ENCODE measurements around the gene PRAME.

The PRAME gene

DNA sequence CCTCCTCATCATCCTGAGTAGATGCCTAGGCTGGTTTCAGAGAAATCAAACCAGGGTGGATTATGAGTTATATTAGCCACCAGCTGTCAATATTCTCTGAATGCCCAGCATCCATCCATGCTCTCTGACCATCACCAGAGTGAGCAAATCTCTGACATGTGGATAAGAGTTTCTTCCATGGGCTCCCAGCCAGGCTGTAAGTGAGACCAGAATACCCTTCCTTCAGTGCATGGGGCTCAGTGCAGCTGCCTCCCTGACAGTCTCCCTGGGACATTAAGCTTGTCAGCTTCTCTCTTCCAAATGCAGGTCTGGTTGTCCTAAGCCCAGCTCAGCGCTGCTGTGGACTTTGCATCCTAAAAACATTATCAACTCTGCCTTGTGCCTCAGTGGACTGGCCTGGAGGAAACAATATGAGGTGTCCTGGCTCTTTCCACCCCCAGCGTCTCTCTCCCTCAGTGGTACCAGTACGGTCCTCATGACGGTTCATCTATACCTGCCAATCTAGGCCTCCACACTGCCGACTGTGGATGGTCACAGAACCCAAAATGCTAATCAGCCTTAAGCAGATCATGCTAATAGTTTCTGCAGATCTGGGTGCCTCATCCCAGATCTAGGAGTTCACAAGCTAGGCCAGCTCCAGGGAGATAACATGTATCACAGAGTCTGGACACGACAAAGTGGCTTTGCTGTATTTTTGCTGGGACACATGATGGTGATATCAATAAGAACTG is 41.6 kb upstream of the PRAME start:
- Histone ChIP-seq H3K4me2 (ENCODE audit: low read length) (no peak overlapping the region), H2BK120ac (ENCODE audit: low read depth, low read length) (no peak overlapping the region), H3K18ac (ENCODE audit: low read length) (no peak overlapping the region), H3K9ac (ENCODE audit: low read length) (no peak overlapping the region), H3K23ac (ENCODE audit: low read length) (no peak overlapping the region), H3K27ac (ENCODE audit: low read depth, low read length) (no peak overlapping the region), H2AK5ac (ENCODE audit: low read length) (no peak overlapping the region), H4K8ac (ENCODE audit: low read depth, low read length) (no peak overlapping the region), H3K36me3 (ENCODE audit: control insufficient read depth, insufficient read depth, low read length) (no peaks in the 10 kb centered on the region), H2BK5ac (ENCODE audit: low read length) (no peak overlapping the region), H3K79me1 (ENCODE audit: low read length) (no peaks in the 10 kb centered on the region), H2BK15ac (replicated peaks; ENCODE audit: low read depth) (no peak overlapping the region), H3K4me1 (ENCODE audit: control insufficient read depth, low read depth, low read length) (no peaks in the 10 kb centered on the region), H3K4ac (ENCODE audit: low read depth, low read length) (no peak overlapping the region), H3K4me3 (ENCODE audit: low read length) (no peak overlapping the region), H4K5ac (ENCODE audit: low read length) (no peak overlapping the region), H3K27me3 (ENCODE audit: insufficient read depth, low read length, poor library complexity) (no peaks in the 10 kb centered on the region), H3K79me2 (ENCODE audit: control insufficient read depth, insufficient read depth, low read length) (no peaks in the 10 kb centered on the region), H3K56ac (ENCODE audit: low read length) (no peak overlapping the region)
- DNase-seq: no peak
- no CpG with 5 or more reads among the region's 6 CpGs for WGBS (ENCODE audit: extremely low coverage, insufficient coverage, low lambda C conversion rate)

DNA sequence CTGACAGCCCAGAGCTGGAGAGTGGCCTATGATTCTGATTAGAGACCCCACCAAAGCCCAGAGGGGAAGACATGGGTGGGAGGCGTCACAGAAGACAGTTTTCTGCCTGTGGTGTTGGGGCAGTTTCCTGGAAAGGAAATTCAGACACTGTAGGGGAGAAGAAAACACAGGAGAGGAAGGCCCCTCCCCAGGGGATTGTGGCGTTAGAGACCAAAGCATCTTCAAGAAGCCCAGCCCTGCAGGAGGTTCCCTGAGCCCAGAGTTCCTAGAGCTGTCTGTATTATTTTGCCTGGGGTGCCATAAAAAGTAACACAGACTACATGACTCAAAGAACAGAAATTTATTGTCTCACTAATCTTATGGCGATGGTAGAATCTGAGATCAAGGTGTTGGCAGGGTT is 40.2 kb upstream of the PRAME start:
- H2BK15ac ChIP-seq (replicated peaks; ENCODE audit: low read depth): no peak overlapping the region
- no peaks in the 10 kb centered on the region for H3K4me1 ChIP-seq (ENCODE audit: control insufficient read depth, low read depth, low read length)
- no peak overlapping the region for H2BK5ac ChIP-seq (ENCODE audit: low read length)
- no CpG with 5 or more reads among the region's 3 CpGs for WGBS (ENCODE audit: extremely low coverage, insufficient coverage, low lambda C conversion rate)
- no peak overlapping the region for H3K4ac ChIP-seq (ENCODE audit: low read depth, low read length)
- no peaks in the 10 kb centered on the region for H3K79me1 ChIP-seq (ENCODE audit: low read length)
- H3K27ac ChIP-seq (ENCODE audit: low read depth, low read length): no peak overlapping the region
- H3K27me3 ChIP-seq (ENCODE audit: insufficient read depth, low read length, poor library complexity): no peaks in the 10 kb centered on the region
- no peaks in the 10 kb centered on the region for H3K79me2 ChIP-seq (ENCODE audit: control insufficient read depth, insufficient read depth, low read length)
- H2BK120ac ChIP-seq (ENCODE audit: low read depth, low read length): no peak overlapping the region
- no peak overlapping the region for H4K8ac ChIP-seq (ENCODE audit: low read depth, low read length)
- no peak overlapping the region for H3K18ac ChIP-seq (ENCODE audit: low read length)
- H4K5ac ChIP-seq (ENCODE audit: low read length): no peak overlapping the region
- H3K56ac ChIP-seq (ENCODE audit: low read length): no peak overlapping the region
- no peak for DNase-seq
- no peaks in the 10 kb centered on the region for H3K36me3 ChIP-seq (ENCODE audit: control insufficient read depth, insufficient read depth, low read length)
- H3K4me2 ChIP-seq (ENCODE audit: low read length): no peak overlapping the region
- no peak overlapping the region for H3K4me3 ChIP-seq (ENCODE audit: low read length)
- no peak overlapping the region for H2AK5ac ChIP-seq (ENCODE audit: low read length)
- H3K9ac ChIP-seq (ENCODE audit: low read length): no peak overlapping the region
- H3K23ac ChIP-seq (ENCODE audit: low read length): no peak overlapping the region

- H3K23ac ChIP-seq (ENCODE audit: low read length): no peak overlapping the region
- H3K27me3 ChIP-seq (ENCODE audit: insufficient read depth, low read length, poor library complexity): no peaks in the 10 kb centered on the region
Measured at GRCh38 chr22:22598144-22598543, 39.1 kb upstream of the PRAME start.

DNA sequence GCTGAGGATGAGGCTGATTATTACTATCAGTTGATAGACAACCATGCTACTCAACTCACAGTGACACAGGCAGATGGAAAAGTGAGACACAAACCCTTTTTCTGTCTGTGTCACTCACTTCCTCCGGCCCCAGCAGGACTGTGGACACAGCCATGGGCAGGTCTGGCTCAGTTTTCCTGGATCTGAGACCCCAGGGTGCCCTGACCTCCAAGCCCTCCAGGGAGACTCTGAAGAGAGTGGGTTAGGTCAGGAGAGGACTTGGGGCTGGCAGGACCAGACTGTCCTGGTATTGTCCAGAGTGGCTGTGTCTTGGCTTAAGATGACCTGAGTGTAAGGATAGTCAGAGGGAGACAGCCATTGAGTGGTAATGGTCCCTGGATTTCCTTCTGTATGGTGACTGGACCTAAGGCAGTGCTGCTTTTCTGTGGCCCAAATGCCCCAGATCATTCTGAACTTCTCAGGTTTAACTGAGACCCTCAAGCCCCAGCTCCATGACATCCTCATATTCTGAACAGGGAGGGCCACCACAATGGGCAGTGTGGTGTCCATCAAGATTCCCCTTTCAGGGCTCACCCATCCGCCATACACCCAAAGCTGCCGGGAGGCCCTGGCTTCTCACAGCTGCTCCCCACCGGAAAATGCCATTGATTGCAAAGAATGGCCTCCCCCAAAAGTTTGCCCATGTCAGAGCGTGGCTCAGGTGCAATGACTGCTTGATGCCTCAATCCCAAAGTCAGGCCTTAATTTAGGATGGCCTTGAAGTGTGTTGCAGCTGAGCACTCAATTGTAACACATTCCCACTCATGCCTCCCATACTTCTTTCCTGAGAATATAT is 36.2 kb upstream of the PRAME start:
- no peak overlapping the region for H2BK15ac ChIP-seq (replicated peaks; ENCODE audit: low read depth)
- H3K56ac ChIP-seq (ENCODE audit: low read length): no peak overlapping the region
- no peak overlapping the region for H4K8ac ChIP-seq (ENCODE audit: low read depth, low read length)
- no peaks in the 10 kb centered on the region for H3K4me1 ChIP-seq (ENCODE audit: control insufficient read depth, low read depth, low read length)
- no peak overlapping the region for H3K23ac ChIP-seq (ENCODE audit: low read length)
- no peak overlapping the region for H3K27ac ChIP-seq (ENCODE audit: low read depth, low read length)
- H3K36me3 ChIP-seq (ENCODE audit: control insufficient read depth, insufficient read depth, low read length): no peaks in the 10 kb centered on the region
- no peak overlapping the region for H2AK5ac ChIP-seq (ENCODE audit: low read length)
- H3K27me3 ChIP-seq (ENCODE audit: insufficient read depth, low read length, poor library complexity): no peaks in the 10 kb centered on the region
- no peak overlapping the region for H3K9ac ChIP-seq (ENCODE audit: low read length)
- H3K79me1 ChIP-seq (ENCODE audit: low read length): no peaks in the 10 kb centered on the region
- H4K5ac ChIP-seq (ENCODE audit: low read length): no peak overlapping the region
- no peak for DNase-seq
- H3K4me2 ChIP-seq (ENCODE audit: low read length): no peak overlapping the region
- no peak overlapping the region for H3K4ac ChIP-seq (ENCODE audit: low read depth, low read length)
- no peak overlapping the region for H2BK120ac ChIP-seq (ENCODE audit: low read depth, low read length)
- H3K79me2 ChIP-seq (ENCODE audit: control insufficient read depth, insufficient read depth, low read length): no peaks in the 10 kb centered on the region
- no peak overlapping the region for H3K4me3 ChIP-seq (ENCODE audit: low read length)
- H3K18ac ChIP-seq (ENCODE audit: low read length): no peak overlapping the region
- WGBS (ENCODE audit: extremely low coverage, insufficient coverage, low lambda C conversion rate): no CpG with 5 or more reads among the region's 5 CpGs
- no peak overlapping the region for H2BK5ac ChIP-seq (ENCODE audit: low read length)

More at GRCh38 chr22:22598144-22598543, 39.1 kb upstream of the PRAME start:
- Histone ChIP-seq H3K79me1 (ENCODE audit: low read length) (no peaks in the 10 kb centered on the region), H2AK5ac (ENCODE audit: low read length) (no peak overlapping the region), H2BK120ac (ENCODE audit: low read depth, low read length) (no peak overlapping the region), H3K27ac (ENCODE audit: low read depth, low read length) (no peak overlapping the region), H3K79me2 (ENCODE audit: control insufficient read depth, insufficient read depth, low read length) (no peaks in the 10 kb centered on the region), H2BK15ac (replicated peaks; ENCODE audit: low read depth) (no peak overlapping the region), H3K36me3 (ENCODE audit: control insufficient read depth, insufficient read depth, low read length) (no peaks in the 10 kb centered on the region), H4K5ac (ENCODE audit: low read length) (no peak overlapping the region), H3K4ac (ENCODE audit: low read depth, low read length) (no peak overlapping the region), H4K8ac (ENCODE audit: low read depth, low read length) (no peak overlapping the region), H3K4me2 (ENCODE audit: low read length) (no peak overlapping the region), H3K18ac (ENCODE audit: low read length) (no peak overlapping the region), H3K4me3 (ENCODE audit: low read length) (no peak overlapping the region), H3K9ac (ENCODE audit: low read length) (no peak overlapping the region), H3K4me1 (ENCODE audit: control insufficient read depth, low read depth, low read length) (no peaks in the 10 kb centered on the region), H2BK5ac (ENCODE audit: low read length) (no peak overlapping the region), H3K56ac (ENCODE audit: low read length) (no peak overlapping the region)
- WGBS (ENCODE audit: extremely low coverage, insufficient coverage, low lambda C conversion rate): no CpG with 5 or more reads among the region's 5 CpGs
- no peak for DNase-seq

DNA sequence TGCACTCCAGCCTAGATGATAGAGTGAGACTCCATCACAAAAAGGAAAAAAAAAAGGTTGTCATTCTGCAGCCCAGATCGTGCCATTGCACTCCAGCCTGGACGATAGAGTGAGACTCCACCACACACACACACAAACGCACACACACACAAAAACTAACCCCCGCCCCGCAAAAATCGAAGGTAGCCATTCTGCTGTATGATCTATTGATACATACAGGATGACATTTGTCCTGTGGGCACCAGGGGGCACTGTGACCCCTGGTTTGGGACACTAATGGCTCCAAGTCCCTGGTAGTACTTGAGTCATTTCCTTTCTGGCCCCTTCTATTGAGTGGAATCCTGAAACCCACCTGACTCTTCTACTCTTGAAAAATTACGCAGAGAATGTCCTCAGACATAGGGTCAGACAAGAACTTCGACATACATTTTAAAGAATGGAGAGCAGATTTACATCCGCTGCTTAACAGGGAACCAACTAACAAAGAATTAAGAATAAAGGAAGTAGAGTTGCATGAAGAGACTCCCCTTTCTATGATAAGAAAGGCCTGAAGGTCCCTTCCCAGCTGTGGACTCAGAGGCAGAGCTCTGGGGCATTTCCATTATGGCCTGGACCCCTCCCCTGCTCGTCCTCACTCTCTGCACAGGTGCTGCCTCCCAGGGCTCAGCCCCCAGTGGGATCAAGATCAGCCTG is 35.0 kb upstream of the PRAME start:
- H3K9ac ChIP-seq (ENCODE audit: low read length): no peak overlapping the region
- no CpG with 5 or more reads among the region's 10 CpGs for WGBS (ENCODE audit: extremely low coverage, insufficient coverage, low lambda C conversion rate)
- H3K4me3 ChIP-seq (ENCODE audit: low read length): no peak overlapping the region
- no peak overlapping the region for H4K8ac ChIP-seq (ENCODE audit: low read depth, low read length)
- peak; percentile 72 for DNase-seq
- no peak overlapping the region for H3K4ac ChIP-seq (ENCODE audit: low read depth, low read length)
- H2BK120ac ChIP-seq (ENCODE audit: low read depth, low read length): no peak overlapping the region
- no peaks in the 10 kb centered on the region for H3K27me3 ChIP-seq (ENCODE audit: insufficient read depth, low read length, poor library complexity)
- no peaks in the 10 kb centered on the region for H3K79me1 ChIP-seq (ENCODE audit: low read length)
- H3K36me3 ChIP-seq (ENCODE audit: control insufficient read depth, insufficient read depth, low read length): no peaks in the 10 kb centered on the region
- no peak overlapping the region for H4K5ac ChIP-seq (ENCODE audit: low read length)
- no peak overlapping the region for H3K18ac ChIP-seq (ENCODE audit: low read length)
- H2BK5ac ChIP-seq (ENCODE audit: low read length): no peak overlapping the region
- H3K4me2 ChIP-seq (ENCODE audit: low read length): no peak overlapping the region
- no peaks in the 10 kb centered on the region for H3K4me1 ChIP-seq (ENCODE audit: control insufficient read depth, low read depth, low read length)
- no peak overlapping the region for H2AK5ac ChIP-seq (ENCODE audit: low read length)
- H3K27ac ChIP-seq (ENCODE audit: low read depth, low read length): no peak overlapping the region
- H3K79me2 ChIP-seq (ENCODE audit: control insufficient read depth, insufficient read depth, low read length): no peaks in the 10 kb centered on the region
- H3K56ac ChIP-seq (ENCODE audit: low read length): no peak overlapping the region
- H2BK15ac ChIP-seq (replicated peaks; ENCODE audit: low read depth): no peak overlapping the region
- no peak overlapping the region for H3K23ac ChIP-seq (ENCODE audit: low read length)

Measured in mesendoderm (in vitro differentiated cells).